ENCODE data around the gene SETD1A. TPM values are rescaled to one million over a fixed set of nuclear protein-coding genes. Genes with fewer than 3 reads are reported as not detected.
A peak's percentile ranks its signal among the peaks of the same experiment; 100 is the strongest.

SETD1A gene
- total and polyA plus RNA-seq, 2 donors (not counting 1 experiment from before 2014, with no cell fraction given): 1.4 to 3.5 TPM

GRCh38 chr16:31032736-31033708 is 75.5 kb downstream of the SETD1A start, which contains the start of gene STX4:
TSS of gene STX4 (plus strand) at chr16:31033558. CDS start at chr16:31033806, 248 bp downstream.
- Histone ChIP-seq H3K27ac (ENCODE audit: insufficient read depth, low read length) (peak within 1 kb of the TSS; percentile 97), H4K20me1 (ENCODE audit: control insufficient read depth, extremely low read depth, insufficient read depth, low read length) (peaks cover 2% of the 10 kb centered on the region), H3K79me2 (ENCODE audit: control insufficient read depth, insufficient read depth, low read length) (peaks cover 12% of the 10 kb centered on the region), H3K9ac (ENCODE audit: insufficient read depth, low read length) (peak within 1 kb of the TSS; percentile 95), H2AFZ (ENCODE audit: low read length) (peak within 1 kb of the TSS; percentile 75), H3K36me3 (ENCODE audit: control insufficient read depth, insufficient read depth, low read length) (peaks cover 11% of the 10 kb centered on the region), H3K4me1 (ENCODE audit: control insufficient read depth, extremely low read depth, insufficient read depth, low read length) (peaks cover 2% of the 10 kb centered on the region), H3K4me3 (replicated peaks in 1 of 4; ENCODE audit: control extremely low read depth in 1 of 4, insufficient read depth in 1 of 4, low read depth in 3 of 4, low read length in 4 of 4) (peak within 1 kb of the TSS; percentile 85 to 100 (median 100)), H3K9me3 (ENCODE audit: control insufficient read depth, insufficient read depth, low read depth, low read length) (no peaks in the 10 kb centered on the region), H3K4me2 (ENCODE audit: extremely low read depth, insufficient read depth, low read length) (peak within 1 kb of the TSS; percentile 97), H3K27me3 (ENCODE audit: control insufficient read depth, insufficient read depth, low read length) (no peaks in the 10 kb centered on the region)
- peak; percentile 97 to 99 for DNase-seq (ENCODE audit: low read depth in 2 of 2)
- TF ChIP-seq CTCF (conservative IDR thresholded peaks at IDR 0.05 in 1 of 2, IDR thresholded peaks at IDR 0.05 in 1 of 2; ENCODE audit: low read depth in 1 of 2, low read length in 2 of 2) (no peak), EZH2 (IDR thresholded peaks at IDR 0.05; ENCODE audit: low read length, missing control alignments) (no peak)

GRCh38 chr16:31033709-31034492 is 76.3 kb downstream of the SETD1A start:
- peak; percentile 63 to 78 for DNase-seq (ENCODE audit: low read depth in 2 of 2)
- Histone ChIP-seq H3K4me2 (ENCODE audit: extremely low read depth, insufficient read depth, low read length) (peak overlapping the region; percentile 88), H3K9ac (ENCODE audit: insufficient read depth, low read length) (peak overlapping the region; percentile 85), H3K4me1 (ENCODE audit: control insufficient read depth, extremely low read depth, insufficient read depth, low read length) (peaks cover 2% of the 10 kb centered on the region), H3K4me3 (replicated peaks in 1 of 4; ENCODE audit: control extremely low read depth in 1 of 4, insufficient read depth in 1 of 4, low read depth in 3 of 4, low read length in 4 of 4) (peak overlapping the region; percentile 85 to 100 (median 100)), H2AFZ (ENCODE audit: low read length) (peak overlapping the region; percentile 75), H3K9me3 (ENCODE audit: control insufficient read depth, insufficient read depth, low read depth, low read length) (no peaks in the 10 kb centered on the region), H3K27me3 (ENCODE audit: control insufficient read depth, insufficient read depth, low read length) (no peaks in the 10 kb centered on the region), H3K36me3 (ENCODE audit: control insufficient read depth, insufficient read depth, low read length) (peaks cover 13% of the 10 kb centered on the region), H4K20me1 (ENCODE audit: control insufficient read depth, extremely low read depth, insufficient read depth, low read length) (peaks cover 2% of the 10 kb centered on the region), H3K79me2 (ENCODE audit: control insufficient read depth, insufficient read depth, low read length) (peaks cover 12% of the 10 kb centered on the region), H3K27ac (ENCODE audit: insufficient read depth, low read length) (peak overlapping the region; percentile 97)
- TF ChIP-seq EZH2 (IDR thresholded peaks at IDR 0.05; ENCODE audit: low read length, missing control alignments): no peak
- no peak for TF ChIP-seq CTCF (conservative IDR thresholded peaks at IDR 0.05 in 1 of 2, IDR thresholded peaks at IDR 0.05 in 1 of 2; ENCODE audit: low read depth in 1 of 2, low read length in 2 of 2)

Other genes with a start within 250 kb of the SETD1A start
- 11.8 and 15.4 TPM in 2 replicates for gene PHKG2, start 209.3 kb upstream of the SETD1A start, total RNA-seq
- gene PHKG2, start 209.3 kb upstream of the SETD1A start, polyA plus RNA-seq: 19.4 and 23.8 TPM in 2 replicates
- gene CFAP119, start 195.7 kb upstream of the SETD1A start, total RNA-seq: 0.77 and 1.3 TPM in 2 replicates
- gene CFAP119, start 195.7 kb upstream of the SETD1A start, polyA plus RNA-seq: 1.5 and 2.0 TPM in 2 replicates
- 56.8 TPM in 2 replicates for gene RNF40, start 195.4 kb upstream of the SETD1A start, total RNA-seq
- gene RNF40, start 195.4 kb upstream of the SETD1A start, polyA plus RNA-seq: 42.0 and 68.2 TPM in 2 replicates
- 6.4 and 7.3 TPM in 2 replicates for gene ZNF629, start 170.5 kb upstream of the SETD1A start, total RNA-seq
- gene ZNF629, start 170.5 kb upstream of the SETD1A start, polyA plus RNA-seq: 5.8 and 6.2 TPM in 2 replicates
- gene BCL7C, start 63.7 kb upstream of the SETD1A start, total RNA-seq: 28.2 and 31.3 TPM in 2 replicates
- 24.8 and 25.6 TPM in 2 replicates for gene BCL7C, start 63.7 kb upstream of the SETD1A start, polyA plus RNA-seq
- 1.8 and 5.3 TPM in 2 replicates for gene CTF1, start 61.1 kb upstream of the SETD1A start, total RNA-seq
- gene CTF1, start 61.1 kb upstream of the SETD1A start, polyA plus RNA-seq: 8.8 and 9.8 TPM in 2 replicates
- 13.1 and 14.5 TPM in 2 replicates for gene FBXL19, start 34.2 kb upstream of the SETD1A start, total RNA-seq
- gene FBXL19, start 34.2 kb upstream of the SETD1A start, polyA plus RNA-seq: 3.1 and 3.9 TPM in 2 replicates
- 44.2 and 74.1 TPM in 2 replicates for gene ORAI3, start 8.7 kb upstream of the SETD1A start, total RNA-seq
- gene ORAI3, start 8.7 kb upstream of the SETD1A start, polyA plus RNA-seq: 24.6 and 41.1 TPM in 2 replicates
- gene HSD3B7, start 27.5 kb downstream of the SETD1A start, total RNA-seq: 32.9 and 47.9 TPM in 2 replicates
- 13.2 and 15.9 TPM in 2 replicates for gene HSD3B7, start 27.5 kb downstream of the SETD1A start, polyA plus RNA-seq
- gene STX1B, start 52.9 kb downstream of the SETD1A start, total RNA-seq: 1.3 and 2.1 TPM in 2 replicates
- 1.3 and 4.2 TPM in 2 replicates for gene STX1B, start 52.9 kb downstream of the SETD1A start, polyA plus RNA-seq
- gene STX4, start 75.8 kb downstream of the SETD1A start, total RNA-seq: 28.0 and 37.5 TPM in 2 replicates
- gene STX4, start 75.8 kb downstream of the SETD1A start, polyA plus RNA-seq: 42.8 and 53.9 TPM in 2 replicates
- gene ZNF668, start 116.5 kb downstream of the SETD1A start, total RNA-seq: 9.0 and 12.1 TPM in 2 replicates
- 8.1 and 13.8 TPM in 2 replicates for gene ZNF668, start 116.5 kb downstream of the SETD1A start, polyA plus RNA-seq
- 12.3 and 13.2 TPM in 2 replicates for gene ZNF646, start 116.7 kb downstream of the SETD1A start, total RNA-seq
- 2.6 and 2.7 TPM in 2 replicates for gene ZNF646, start 116.7 kb downstream of the SETD1A start, polyA plus RNA-seq
- 1.0 and 1.7 TPM in 2 replicates for gene PRSS53, start 131.2 kb downstream of the SETD1A start, total RNA-seq
- 0.61 and 0.78 TPM in 2 replicates for gene PRSS53, start 131.2 kb downstream of the SETD1A start, polyA plus RNA-seq
- gene VKORC1, start 137.0 kb downstream of the SETD1A start, total RNA-seq: 94.0 and 118 TPM in 2 replicates
- 264 and 301 TPM in 2 replicates for gene VKORC1, start 137.0 kb downstream of the SETD1A start, polyA plus RNA-seq
- gene BCKDK, start 150.6 kb downstream of the SETD1A start, total RNA-seq: 12.6 and 18.5 TPM in 2 replicates
- gene BCKDK, start 150.6 kb downstream of the SETD1A start, polyA plus RNA-seq: 34.8 and 42.2 TPM in 2 replicates
- 30.4 and 39.3 TPM in 2 replicates for gene KAT8, start 159.9 kb downstream of the SETD1A start, total RNA-seq
- 19.7 and 23.9 TPM in 2 replicates for gene KAT8, start 159.9 kb downstream of the SETD1A start, polyA plus RNA-seq
- gene PRSS8, start 178.0 kb downstream of the SETD1A start, total RNA-seq: not detected in 2 replicates
- not detected in 2 replicates for gene PRSS8, start 178.0 kb downstream of the SETD1A start, polyA plus RNA-seq
- gene PRSS36, start 192.3 kb downstream of the SETD1A start, total RNA-seq: 0.17 TPM in 1 of 2 replicates, not detected in the other
- 0.10 and 0.20 TPM in 2 replicates for gene PRSS36, start 192.3 kb downstream of the SETD1A start, polyA plus RNA-seq
- gene FUS, start 222.4 kb downstream of the SETD1A start, total RNA-seq: 34.4 and 44.3 TPM in 2 replicates
- 199 and 263 TPM in 2 replicates for gene FUS, start 222.4 kb downstream of the SETD1A start, polyA plus RNA-seq
- 103 and 109 TPM in 2 replicates for gene PYCARD, start 245.0 kb downstream of the SETD1A start, total RNA-seq
- 15.4 and 18.4 TPM in 2 replicates for gene PYCARD, start 245.0 kb downstream of the SETD1A start, polyA plus RNA-seq